Thymus (tissue), 11 donors: ENCODE measurements around the gene CT47C1. TPM values are rescaled to one million over a fixed set of nuclear protein-coding genes. Genes with fewer than 3 reads are reported as not detected.

Experiments used
- DNase-seq, 9 donors: peaks; one replicate each; pipeline ENCODE4 v3.0.0-alpha.2; 2013; ENCODE audit warnings: low spot score in 9 of 9, low read depth in 6 of 9, missing footprints in 1 of 9
- H3K27ac ChIP-seq, 2 donors: one replicate each; pipeline ENCODE4 v1.5.1; 2013; ENCODE audit warnings: control low read depth in 1 of 2, low read depth in 1 of 2, low read length in 1 of 2, mild to moderate bottlenecking in 1 of 2, moderate library complexity in 1 of 2
- H3K27me3 ChIP-seq, 2 donors: one replicate each; pipeline ENCODE4 v1.5.1; 2013; ENCODE audit warnings: low read length in 1 of 2; ENCODE audit not compliant: control insufficient read depth in 2 of 2, insufficient read depth in 1 of 2
- H3K36me3 ChIP-seq, 2 donors: one replicate each; pipeline ENCODE4 v1.5.1; 2013; ENCODE audit warnings: low read length in 1 of 2, mild to moderate bottlenecking in 1 of 2, moderate library complexity in 1 of 2; ENCODE audit not compliant: control insufficient read depth in 2 of 2, insufficient read depth in 2 of 2
- H3K4me1 ChIP-seq, 2 donors: one replicate each; pipeline ENCODE4 v1.5.1; 2013; ENCODE audit warnings: low read length in 2 of 2; ENCODE audit not compliant: control insufficient read depth in 2 of 2, insufficient read depth in 2 of 2
- H3K4me3 ChIP-seq, 2 donors: one replicate each; pipeline ENCODE4 v1.5.1; 2013; ENCODE audit warnings: low read length in 2 of 2, control low read depth in 1 of 2, mild to moderate bottlenecking in 1 of 2
- H3K9me3 ChIP-seq, 2 donors: one replicate each; pipeline ENCODE4 v1.5.1; 2013; ENCODE audit warnings: low read length in 1 of 2, mild to moderate bottlenecking in 1 of 2; ENCODE audit not compliant: control insufficient read depth in 2 of 2, insufficient read depth in 1 of 2
- WGBS: extraction: QIAGEN DNeasy Blood & Tissue Kit; methylation state at CpG from one replicate; pipeline ENCODE4 v1.1.7; 2013; 5-methylcytosine and 5-hydroxymethylcytosine counted together
- polyA plus RNA-seq: library from polyadenylated mRNA; stranded (reverse); fragments of 200-250 nt; gene quantifications from one replicate; pipeline ENCODE4 v1.2.3, GENCODE V29; 2013
- total RNA-seq: library from RNA; stranded (reverse); fragments of 120-200 nt; gene quantifications from one replicate; pipeline ENCODE4 v1.2.4, GENCODE V29; 2013
- donor health status: healthy.

CT47C1 gene
- total and polyA plus RNA-seq, 2 donors, result not detected

GRCh38 chrX:119121341-119121740 is 48.5 kb downstream of the CT47C1 start:
- Histone ChIP-seq H3K9me3 (no peaks in the 10 kb centered on the region), H3K4me3 (no peak overlapping the region), H3K4me1 (no peaks in the 10 kb centered on the region), H3K27ac (no peak overlapping the region), H3K36me3 (no peaks in the 10 kb centered on the region), H3K27me3 (no peaks in the 10 kb centered on the region)
- WGBS, result 100% methylated on average over 1 of the region's 1 CpG
- DNase-seq, result no peak

Other genes with a start within 250 kb of the CT47C1 start
- gene ZCCHC12, start 249.2 kb upstream of the CT47C1 start, total RNA-seq, result 0.28 TPM
- gene ZCCHC12, start 249.2 kb upstream of the CT47C1 start, polyA plus RNA-seq, result 4.6 TPM
- 0.19 TPM for gene LONRF3, start 98.4 kb upstream of the CT47C1 start, total RNA-seq
- 0.25 TPM for gene LONRF3, start 98.4 kb upstream of the CT47C1 start, polyA plus RNA-seq
- gene KIAA1210, start 54.8 kb downstream of the CT47C1 start, total RNA-seq, result 0.09 TPM
- gene KIAA1210, start 54.8 kb downstream of the CT47C1 start, polyA plus RNA-seq, result 0.16 TPM
- gene PGRMC1, start 163.3 kb downstream of the CT47C1 start, total RNA-seq, result 43.1 TPM
- 65.4 TPM for gene PGRMC1, start 163.3 kb downstream of the CT47C1 start, polyA plus RNA-seq